Measurements from ENCODE around the gene MRRF.

Gene MRRF

DNA sequence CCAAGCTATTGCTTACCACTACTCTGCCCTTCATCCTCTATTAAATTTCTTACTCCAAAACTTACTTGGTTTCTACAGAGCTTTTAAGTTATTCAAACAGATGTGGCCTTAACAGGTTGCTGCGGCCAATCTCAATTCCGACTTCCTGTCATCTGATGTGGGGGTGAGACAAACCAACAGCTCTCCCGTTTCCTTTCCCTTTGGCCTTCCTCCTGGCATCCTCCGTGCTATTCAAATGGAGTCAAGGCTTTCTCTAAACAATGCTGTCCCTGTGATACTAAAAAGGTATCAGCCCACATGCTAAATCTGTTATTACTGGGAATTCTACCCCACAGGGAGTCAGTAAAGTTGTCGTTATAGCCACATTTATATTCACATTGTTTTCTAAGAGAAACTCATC, 11.9 kb upstream of the MRRF start:
- no peaks in the 10 kb centered on the region for H3K9me3 ChIP-seq (ENCODE audit: control insufficient read depth, low read length)
- H3K36me3 ChIP-seq (ENCODE audit: control insufficient read depth, insufficient read depth, low read length), result peaks cover 40% of the 10 kb centered on the region
- H3K4me3 ChIP-seq (ENCODE audit: insufficient read depth, low read depth, low read length, poor library complexity, severe bottlenecking), result no peak overlapping the region
- H3K4me1 ChIP-seq (ENCODE audit: control insufficient read depth, insufficient read depth, low read length, poor library complexity, severe bottlenecking), result no peaks in the 10 kb centered on the region
- no peak overlapping the region for H3K27ac ChIP-seq (ENCODE audit: insufficient read depth, low read length, poor library complexity, severe bottlenecking)
- no peak for DNase-seq
- H3K27me3 ChIP-seq (replicated peaks; ENCODE audit: control insufficient read depth, insufficient read depth, low read length, poor library complexity, severe bottlenecking), result no peaks in the 10 kb centered on the region

DNA sequence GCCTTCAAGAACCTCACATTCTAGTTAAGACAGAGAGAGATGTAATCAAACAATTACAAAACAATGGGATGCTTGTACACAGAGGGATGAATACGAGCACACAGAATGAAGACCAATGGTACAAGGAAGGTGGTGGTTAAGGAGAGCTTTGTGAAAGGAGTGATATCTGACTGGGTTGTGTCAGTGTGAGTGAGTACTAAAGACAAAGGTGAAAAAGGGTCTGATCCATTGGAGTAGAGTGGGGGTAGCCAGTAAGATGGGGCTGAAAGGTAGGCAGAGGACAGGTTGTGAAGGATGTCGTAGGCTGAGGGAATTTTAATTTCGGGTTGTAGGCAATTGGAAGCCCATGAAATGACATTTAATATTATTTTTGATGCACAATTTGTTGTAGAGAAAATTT, 9.9 kb upstream of the MRRF start:
- Histone ChIP-seq H3K9me3 (ENCODE audit: control insufficient read depth, low read length) (no peaks in the 10 kb centered on the region), H3K4me1 (ENCODE audit: control insufficient read depth, insufficient read depth, low read length, poor library complexity, severe bottlenecking) (no peaks in the 10 kb centered on the region), H3K27me3 (replicated peaks; ENCODE audit: control insufficient read depth, insufficient read depth, low read length, poor library complexity, severe bottlenecking) (no peaks in the 10 kb centered on the region), H3K27ac (ENCODE audit: insufficient read depth, low read length, poor library complexity, severe bottlenecking) (no peak overlapping the region), H3K36me3 (ENCODE audit: control insufficient read depth, insufficient read depth, low read length) (peaks cover 36% of the 10 kb centered on the region), H3K4me3 (ENCODE audit: insufficient read depth, low read depth, low read length, poor library complexity, severe bottlenecking) (no peak overlapping the region)
- DNase-seq, result no peak

DNA sequence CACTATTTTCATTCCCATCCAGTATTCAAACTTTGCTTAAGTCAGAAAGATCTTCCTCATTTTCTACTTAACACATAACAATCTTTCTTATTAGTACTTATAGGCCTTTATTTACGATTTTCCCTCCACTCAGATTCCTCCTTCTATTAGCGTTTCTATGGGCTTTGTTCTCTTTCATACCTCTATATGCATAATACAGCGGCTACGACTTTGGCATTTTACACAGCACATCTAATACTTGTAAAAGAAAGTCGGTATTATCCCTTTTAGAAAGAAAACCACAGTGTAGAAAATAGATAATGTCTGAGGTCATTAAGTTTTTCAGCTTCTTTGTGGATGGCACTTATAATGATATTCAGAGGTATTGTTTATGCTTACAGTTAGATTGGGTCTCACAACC, 8.5 kb upstream of the MRRF start:
- DNase-seq, result no peak
- Histone ChIP-seq H3K36me3 (ENCODE audit: control insufficient read depth, insufficient read depth, low read length) (peaks cover 39% of the 10 kb centered on the region), H3K9me3 (ENCODE audit: control insufficient read depth, low read length) (no peaks in the 10 kb centered on the region), H3K4me3 (ENCODE audit: insufficient read depth, low read depth, low read length, poor library complexity, severe bottlenecking) (no peak overlapping the region), H3K27me3 (replicated peaks; ENCODE audit: control insufficient read depth, insufficient read depth, low read length, poor library complexity, severe bottlenecking) (no peaks in the 10 kb centered on the region), H3K4me1 (ENCODE audit: control insufficient read depth, insufficient read depth, low read length, poor library complexity, severe bottlenecking) (no peaks in the 10 kb centered on the region), H3K27ac (ENCODE audit: insufficient read depth, low read length, poor library complexity, severe bottlenecking) (no peak overlapping the region)

GRCh38 chr9:122258886-122259415, 5.7 kb upstream of the MRRF start:
- DNase-seq, result no peak
- H3K36me3 ChIP-seq (ENCODE audit: control insufficient read depth, insufficient read depth, low read length), result peaks cover 31% of the 10 kb centered on the region
- H3K27ac ChIP-seq (ENCODE audit: insufficient read depth, low read length, poor library complexity, severe bottlenecking), result no peak overlapping the region
- H3K9me3 ChIP-seq (ENCODE audit: control insufficient read depth, low read length), result no peaks in the 10 kb centered on the region
- H3K4me1 ChIP-seq (ENCODE audit: control insufficient read depth, insufficient read depth, low read length, poor library complexity, severe bottlenecking), result no peaks in the 10 kb centered on the region
- no peak overlapping the region for H3K4me3 ChIP-seq (ENCODE audit: insufficient read depth, low read depth, low read length, poor library complexity, severe bottlenecking)
- no peaks in the 10 kb centered on the region for H3K27me3 ChIP-seq (replicated peaks; ENCODE audit: control insufficient read depth, insufficient read depth, low read length, poor library complexity, severe bottlenecking)

GRCh38 chr9:122261469-122261881, 3.2 kb upstream of the MRRF start:
- no peaks in the 10 kb centered on the region for H3K9me3 ChIP-seq (ENCODE audit: control insufficient read depth, low read length)
- H3K4me3 ChIP-seq (ENCODE audit: insufficient read depth, low read depth, low read length, poor library complexity, severe bottlenecking), result no peak overlapping the region
- no peak for DNase-seq
- no peaks in the 10 kb centered on the region for H3K27me3 ChIP-seq (replicated peaks; ENCODE audit: control insufficient read depth, insufficient read depth, low read length, poor library complexity, severe bottlenecking)
- peaks cover 27% of the 10 kb centered on the region for H3K36me3 ChIP-seq (ENCODE audit: control insufficient read depth, insufficient read depth, low read length)
- H3K27ac ChIP-seq (ENCODE audit: insufficient read depth, low read length, poor library complexity, severe bottlenecking), result no peak overlapping the region
- peaks cover 4% of the 10 kb centered on the region for H3K4me1 ChIP-seq (ENCODE audit: control insufficient read depth, insufficient read depth, low read length, poor library complexity, severe bottlenecking)

DNA sequence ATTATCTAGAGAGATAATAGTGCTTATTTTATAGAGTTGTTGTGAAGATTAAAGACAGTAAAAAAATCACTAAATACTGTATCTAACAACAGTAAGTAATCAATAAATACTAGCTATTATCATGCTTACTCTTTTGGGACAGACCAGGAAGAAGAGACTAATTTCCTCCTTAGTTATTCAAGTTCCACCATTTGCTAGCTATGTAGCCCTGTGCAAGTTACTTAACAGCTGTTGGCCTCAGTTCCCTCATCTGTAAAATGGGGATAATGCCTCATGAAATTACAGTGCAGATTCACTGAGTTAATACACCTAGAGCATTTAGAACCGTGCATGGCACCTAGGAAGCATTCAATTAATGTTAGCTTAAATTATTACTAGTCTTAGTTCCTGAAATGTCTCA, 2.6 kb upstream of the MRRF start:
- no peaks in the 10 kb centered on the region for H3K9me3 ChIP-seq (ENCODE audit: control insufficient read depth, low read length)
- H3K36me3 ChIP-seq (ENCODE audit: control insufficient read depth, insufficient read depth, low read length), result peaks cover 27% of the 10 kb centered on the region
- no peak overlapping the region for H3K4me3 ChIP-seq (ENCODE audit: insufficient read depth, low read depth, low read length, poor library complexity, severe bottlenecking)
- H3K4me1 ChIP-seq (ENCODE audit: control insufficient read depth, insufficient read depth, low read length, poor library complexity, severe bottlenecking), result peaks cover 4% of the 10 kb centered on the region
- DNase-seq, result no peak
- H3K27me3 ChIP-seq (replicated peaks; ENCODE audit: control insufficient read depth, insufficient read depth, low read length, poor library complexity, severe bottlenecking), result no peaks in the 10 kb centered on the region
- no peak overlapping the region for H3K27ac ChIP-seq (ENCODE audit: insufficient read depth, low read length, poor library complexity, severe bottlenecking)

- Histone ChIP-seq H3K4me3 (ENCODE audit: insufficient read depth, low read depth, low read length, poor library complexity, severe bottlenecking) (peak overlapping the region; percentile 97), H3K27ac (ENCODE audit: insufficient read depth, low read length, poor library complexity, severe bottlenecking) (peak overlapping the region; percentile 96), H3K36me3 (ENCODE audit: control insufficient read depth, insufficient read depth, low read length) (peaks cover 27% of the 10 kb centered on the region), H3K27me3 (replicated peaks; ENCODE audit: control insufficient read depth, insufficient read depth, low read length, poor library complexity, severe bottlenecking) (no peaks in the 10 kb centered on the region), H3K4me1 (ENCODE audit: control insufficient read depth, insufficient read depth, low read length, poor library complexity, severe bottlenecking) (peaks cover 4% of the 10 kb centered on the region), H3K9me3 (ENCODE audit: control insufficient read depth, low read length) (no peaks in the 10 kb centered on the region)
- DNase-seq, result no peak
These were observed 858 bp upstream of the MRRF start for GRCh38 chr9:122263699-122264349.

DNA sequence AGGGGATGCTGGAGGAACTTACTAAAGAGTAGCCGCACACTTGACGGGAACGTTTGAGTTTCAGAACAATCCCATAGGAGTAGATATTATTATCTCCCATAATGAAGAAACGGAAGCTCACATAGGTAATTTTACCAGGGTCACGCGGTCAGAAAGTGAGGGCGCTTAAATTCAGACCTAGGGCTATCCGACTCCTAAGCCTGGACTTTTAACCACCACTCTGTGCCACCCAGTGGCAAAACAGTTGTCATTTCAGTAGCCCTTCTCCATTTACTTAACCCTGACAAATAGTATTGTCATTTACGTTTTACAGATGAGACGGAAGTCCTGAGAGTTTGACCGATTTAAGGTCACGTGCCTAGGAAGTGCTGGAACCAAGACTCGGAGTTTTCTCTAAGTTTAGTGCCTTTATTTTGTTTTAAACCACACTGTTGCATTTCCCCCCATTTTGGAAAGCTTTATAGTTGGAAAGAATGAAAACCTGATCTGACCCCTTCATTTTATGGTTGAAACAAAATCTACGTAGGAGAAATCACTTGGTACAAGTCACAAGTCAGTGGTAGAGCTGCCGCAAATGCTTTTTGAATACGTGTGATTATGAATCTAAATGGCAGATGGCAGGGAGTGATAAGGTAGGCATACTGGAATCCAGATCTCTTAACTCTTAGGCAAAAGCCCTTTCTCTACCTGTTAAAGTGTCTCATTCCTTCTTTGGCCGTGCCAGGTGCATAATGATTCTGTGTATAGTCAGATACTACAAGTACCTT, 650 bp downstream of the MRRF start:
- Histone ChIP-seq H3K4me1 (ENCODE audit: control insufficient read depth, insufficient read depth, low read length, poor library complexity, severe bottlenecking) (peaks cover 4% of the 10 kb centered on the region), H3K9me3 (ENCODE audit: control insufficient read depth, low read length) (no peaks in the 10 kb centered on the region), H3K4me3 (ENCODE audit: insufficient read depth, low read depth, low read length, poor library complexity, severe bottlenecking) (peak overlapping the region; percentile 97), H3K36me3 (ENCODE audit: control insufficient read depth, insufficient read depth, low read length) (peaks cover 16% of the 10 kb centered on the region), H3K27me3 (replicated peaks; ENCODE audit: control insufficient read depth, insufficient read depth, low read length, poor library complexity, severe bottlenecking) (no peaks in the 10 kb centered on the region), H3K27ac (ENCODE audit: insufficient read depth, low read length, poor library complexity, severe bottlenecking) (peak overlapping the region; percentile 96)
- peak; percentile 1 to 22 (median 11) for DNase-seq

DNA sequence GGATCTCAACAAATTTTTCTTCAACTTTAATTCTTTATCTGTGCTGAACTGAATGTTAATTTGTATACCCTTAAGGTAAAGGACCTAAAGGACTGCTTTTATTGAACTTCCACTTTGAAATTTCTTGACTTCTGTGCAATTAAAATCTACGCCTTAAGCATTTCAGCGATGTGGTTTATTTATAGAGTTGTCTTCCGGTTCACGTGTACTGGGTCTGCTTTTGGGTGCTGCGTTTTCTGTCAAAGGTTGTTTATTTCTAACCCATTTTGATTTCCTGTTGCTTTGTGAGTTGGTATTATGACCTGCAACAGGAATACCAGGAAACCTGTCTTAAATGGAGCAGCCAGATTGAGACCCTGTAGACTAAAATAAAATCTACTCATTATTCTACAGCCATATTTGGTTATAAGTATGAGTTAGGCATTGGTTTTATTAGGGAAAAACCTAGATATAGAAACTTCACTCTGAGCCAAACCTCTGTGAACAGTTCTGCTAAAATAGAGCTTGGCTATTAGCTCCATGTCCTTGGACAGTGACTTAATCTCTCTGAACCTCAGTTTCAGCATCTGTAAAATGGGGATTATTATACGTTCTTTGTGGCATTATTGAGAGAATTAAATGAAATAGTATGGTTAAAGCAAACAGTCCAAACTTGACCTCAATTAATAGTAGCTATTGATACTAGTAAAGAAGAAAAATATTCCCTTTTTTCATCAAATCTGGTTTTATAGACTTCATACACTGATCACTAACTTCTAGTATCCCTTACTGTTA, 3.5 kb downstream of the MRRF start:
- no peak for DNase-seq
- H3K36me3 ChIP-seq (ENCODE audit: control insufficient read depth, insufficient read depth, low read length), result peaks cover 4% of the 10 kb centered on the region
- H3K4me1 ChIP-seq (ENCODE audit: control insufficient read depth, insufficient read depth, low read length, poor library complexity, severe bottlenecking), result peaks cover 4% of the 10 kb centered on the region
- H3K4me3 ChIP-seq (ENCODE audit: insufficient read depth, low read depth, low read length, poor library complexity, severe bottlenecking), result no peak overlapping the region
- no peaks in the 10 kb centered on the region for H3K27me3 ChIP-seq (replicated peaks; ENCODE audit: control insufficient read depth, insufficient read depth, low read length, poor library complexity, severe bottlenecking)
- H3K9me3 ChIP-seq (ENCODE audit: control insufficient read depth, low read length), result no peaks in the 10 kb centered on the region
- H3K27ac ChIP-seq (ENCODE audit: insufficient read depth, low read length, poor library complexity, severe bottlenecking), result no peak overlapping the region

DNA sequence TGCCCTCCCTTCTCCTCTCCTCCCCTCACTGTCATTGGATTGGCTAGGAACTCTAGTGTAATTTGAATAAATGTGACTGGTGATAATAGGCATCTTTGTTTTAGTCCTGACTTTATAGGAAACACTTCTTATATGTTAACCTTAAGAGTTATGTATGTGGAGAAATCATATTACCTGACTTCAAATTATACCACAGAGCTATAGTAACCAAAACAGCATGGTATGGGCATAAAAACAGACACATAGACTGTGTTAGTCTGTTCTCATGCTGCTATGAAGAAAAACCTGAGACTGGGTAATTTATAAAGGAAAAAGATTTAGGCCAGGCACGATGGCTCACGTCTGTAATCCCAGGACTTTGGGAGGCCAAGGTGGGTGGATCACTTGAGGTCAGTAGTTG, 9.4 kb downstream of the MRRF start:
- H3K36me3 ChIP-seq (ENCODE audit: control insufficient read depth, insufficient read depth, low read length), result peaks cover 4% of the 10 kb centered on the region
- DNase-seq, result no peak
- no peaks in the 10 kb centered on the region for H3K9me3 ChIP-seq (ENCODE audit: control insufficient read depth, low read length)
- H3K27ac ChIP-seq (ENCODE audit: insufficient read depth, low read length, poor library complexity, severe bottlenecking), result no peak overlapping the region
- no peak overlapping the region for H3K4me3 ChIP-seq (ENCODE audit: insufficient read depth, low read depth, low read length, poor library complexity, severe bottlenecking)
- H3K4me1 ChIP-seq (ENCODE audit: control insufficient read depth, insufficient read depth, low read length, poor library complexity, severe bottlenecking), result no peaks in the 10 kb centered on the region
- H3K27me3 ChIP-seq (replicated peaks; ENCODE audit: control insufficient read depth, insufficient read depth, low read length, poor library complexity, severe bottlenecking), result no peaks in the 10 kb centered on the region
